ENCODE data around the gene CORO7. TPM values are rescaled to one million over a fixed set of nuclear protein-coding genes. Genes with fewer than 3 reads are reported as not detected.

Gene CORO7
- polyA plus RNA-seq, 1 of the 3 experiments (the other 2 are of a cell fraction) = 25.8 TPM

GRCh38 chr16:4426021-4426684 is 9.8 kb upstream of the CORO7 start:
- DNase-seq = peak; percentile 47
- WGBS (ENCODE audit: low lambda C conversion rate) = 8% methylated on average over 25 of the region's 31 CpGs
- peaks cover 2 to 5% of the 10 kb centered on the region in 2 experiments for H3K36me3 ChIP-seq (replicated peaks in 1 of 2; ENCODE audit: control insufficient read depth in 1 of 2, insufficient read depth in 2 of 2, low read length in 1 of 2)
- peaks cover 54% of the 10 kb centered on the region for H3K79me2 ChIP-seq (ENCODE audit: insufficient read depth)
- H3F3A ChIP-seq (replicated peaks; ENCODE audit: insufficient read depth) = peaks cover 4% of the 10 kb centered on the region
- peaks cover 5 to 14% of the 10 kb centered on the region in 2 experiments; a peak in 2 of 4 replicates for H3K4me1 ChIP-seq (ENCODE audit: control insufficient read depth in 1 of 2, insufficient read depth in 2 of 2, low read depth in 1 of 2, low read length in 1 of 2)
- peak overlapping the region; percentile 89 for H3K4me2 ChIP-seq
- ChIA-PET CTCF (no interaction called here), POLR2A (no interaction called here)
- H3K9me2 ChIP-seq = no peaks in the 10 kb centered on the region
- H3K27me3 ChIP-seq (ENCODE audit: insufficient read depth) = no peaks in the 10 kb centered on the region
- TF ChIP-seq PBX3 (IDR thresholded peaks at IDR 0.05) (no peak), CTCF (IDR thresholded peaks at IDR 0.05) (no peak)
- no peaks in the 10 kb centered on the region for H3K9me3 ChIP-seq
- H2AFZ ChIP-seq (ENCODE audit: low read depth) = peak overlapping the region; percentile 90
- no peaks in the 10 kb centered on the region for H4K20me1 ChIP-seq (ENCODE audit: insufficient read depth)
- peak overlapping the region; percentile 90 for H3K9ac ChIP-seq
- H3K4me3 ChIP-seq (ENCODE audit: low read depth in 2 of 2, low read length in 1 of 2) = peak overlapping the region; percentile 72 to 99
- peak overlapping the region; percentile 23 to 96; a peak in 2 of 4 replicates for H3K27ac ChIP-seq (ENCODE audit: low read depth in 2 of 2, low read length in 1 of 2)

- WGBS (ENCODE audit: low lambda C conversion rate) = under 1% methylated on average over 45 of the region's 68 CpGs
Observed at GRCh38 chr16:4425378-4426020, 9.1 kb upstream of the CORO7 start, which contains the start of gene DNAJA3. TSS of gene DNAJA3 (plus strand) at chr16:4425868. CDS start at chr16:4425882, 14 bp downstream.

More at GRCh38 chr16:4425378-4426020, 9.1 kb upstream of the CORO7 start, which contains the start of gene DNAJA3:
- CTCF ChIA-PET = no interaction called here
- Histone ChIP-seq H3K79me2 (ENCODE audit: insufficient read depth) (peaks cover 47% of the 10 kb centered on the region), H3F3A (replicated peaks; ENCODE audit: insufficient read depth) (peaks cover 6% of the 10 kb centered on the region), H4K20me1 (ENCODE audit: insufficient read depth) (no peaks in the 10 kb centered on the region), H3K4me1 (ENCODE audit: control insufficient read depth in 1 of 2, insufficient read depth in 2 of 2, low read depth in 1 of 2, low read length in 1 of 2) (peaks cover 5 to 14% of the 10 kb centered on the region in 2 experiments; a peak in 2 of 4 replicates), H3K4me2 (peak within 1 kb of the TSS; percentile 89), H3K9me2 (no peaks in the 10 kb centered on the region), H3K36me3 (replicated peaks in 1 of 2; ENCODE audit: control insufficient read depth in 1 of 2, insufficient read depth in 2 of 2, low read length in 1 of 2) (peaks cover 0 to 5% of the 10 kb centered on the region in 2 experiments), H3K27me3 (ENCODE audit: insufficient read depth) (no peaks in the 10 kb centered on the region), H3K9me3 (no peaks in the 10 kb centered on the region), H2AFZ (ENCODE audit: low read depth) (peak within 1 kb of the TSS; percentile 90), H3K9ac (peak within 1 kb of the TSS; percentile 90), H3K4me3 (ENCODE audit: low read depth in 2 of 2, low read length in 1 of 2) (peak within 1 kb of the TSS; percentile 72 to 99), H3K27ac (ENCODE audit: low read depth in 2 of 2, low read length in 1 of 2) (peak within 1 kb of the TSS; percentile 96 to 98)
- POLR2A ChIA-PET = no interaction called here
- peak; percentile 98 for DNase-seq
- TF ChIP-seq POLR2AphosphoS5 (IDR thresholded peaks at IDR 0.05; ENCODE audit: low read depth, low read length) = peak; percentile 82
- no peak for TF ChIP-seq CTCF (IDR thresholded peaks at IDR 0.05)
- TF ChIP-seq ELF1 (IDR thresholded peaks at IDR 0.05) = peak; percentile 97
- TF ChIP-seq NRF1 (IDR thresholded peaks at IDR 0.05; ENCODE audit: low read depth, low read length) = peak; percentile 99
- TF ChIP-seq ZBTB33 (IDR thresholded peaks at IDR 0.05; ENCODE audit: borderline replicate concordance, low read depth) = peak; percentile 97
- peak; percentile 99 for TF ChIP-seq CHD2 (IDR thresholded peaks at IDR 0.05; ENCODE audit: low read length, partially characterized antibody)
- no peak for TF ChIP-seq TEAD4 (IDR thresholded peaks at IDR 0.05; ENCODE audit: borderline replicate concordance, insufficient read depth)
- TF ChIP-seq SIN3A (IDR thresholded peaks at IDR 0.05; ENCODE audit: borderline replicate concordance, low read depth, low read length) = peak; percentile 65; the same call in 1 of the 2 replicates
- TF ChIP-seq MAX (IDR thresholded peaks at IDR 0.05; ENCODE audit: low read depth) = peak; percentile 94
- no peak for TF ChIP-seq MEF2A (IDR thresholded peaks at IDR 0.05; ENCODE audit: borderline replicate concordance, low read depth)
- no peak for TF ChIP-seq EP300 (IDR thresholded peaks at IDR 0.05; ENCODE audit: borderline replicate concordance in 1 of 2, low read depth in 1 of 2, low read length in 1 of 2)
- peak; percentile 78 for TF ChIP-seq MXI1 (IDR thresholded peaks at IDR 0.05; ENCODE audit: low read depth, low read length)
- peak; percentile 97 for TF ChIP-seq TAF1 (IDR thresholded peaks at IDR 0.05; ENCODE audit: borderline replicate concordance, low read depth, low read length)
- no peak for TF ChIP-seq GATA2 (CRISPR knock-in tag; IDR thresholded peaks at IDR 0.05)
- TF ChIP-seq GABPA (IDR thresholded peaks at IDR 0.05; ENCODE audit: low read depth) = peak; percentile 66
- TF ChIP-seq YY1 (IDR thresholded peaks at IDR 0.05; ENCODE audit: low read depth) = peak; percentile 95

Measured in SK-N-SH (cell line).